NB4 (cell line): ENCODE measurements around the gene AKR7A2.
"Not testable (repeated sequence)": the region's sequence is repeated elsewhere in the genome, so short reads cannot be mapped to it uniquely, and the experiment has no call there.

Source experiments
- DNase-seq: peaks from one replicate; pipeline ENCODE4 v3.0.0; 2010; ENCODE audit warnings: low read depth
- H3K4me3 ChIP-seq: one replicate; pipeline ENCODE4 v1.5.1; 2011; ENCODE audit warnings: mild to moderate bottlenecking, low read depth, low read length, moderate library complexity
- MYC ChIP-seq: IDR thresholded peaks from 2 replicates; pipeline ENCODE4 v1.6.1; 2011; ENCODE audit warnings: low read depth, low read length
- POLR2A ChIP-seq: IDR thresholded peaks from 2 replicates; pipeline ENCODE4 v1.6.1; 2011; ENCODE audit warnings: mild to moderate bottlenecking; ENCODE audit not compliant: insufficient read length; ENCODE audit errors: extremely low read depth
- TF ChIP-seq, protein P1 (sequence below): IDR thresholded peaks from 2 replicates; pipeline ENCODE4 v1.6.1; 2011; ENCODE audit warnings: low read depth, low read length
- TF ChIP-seq, protein P2 (sequence below): IDR thresholded peaks from one replicate; pipeline ENCODE4 v1.5.1; 2012; ENCODE audit warnings: low read depth, low read length

AKR7A2 gene

GRCh38 chr1:19274636-19275035 is 37.3 kb downstream of the AKR7A2 start:
- no peak for DNase-seq
- no peak overlapping the region for H3K4me3 ChIP-seq
- TF ChIP-seq MYC (no peak), POLR2A (no peak)
- TF ChIP-seq, protein P1, sequence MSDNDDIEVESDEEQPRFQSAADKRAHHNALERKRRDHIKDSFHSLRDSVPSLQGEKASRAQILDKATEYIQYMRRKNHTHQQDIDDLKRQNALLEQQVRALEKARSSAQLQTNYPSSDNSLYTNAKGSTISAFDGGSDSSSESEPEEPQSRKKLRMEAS = no peak
- TF ChIP-seq, protein P2, sequence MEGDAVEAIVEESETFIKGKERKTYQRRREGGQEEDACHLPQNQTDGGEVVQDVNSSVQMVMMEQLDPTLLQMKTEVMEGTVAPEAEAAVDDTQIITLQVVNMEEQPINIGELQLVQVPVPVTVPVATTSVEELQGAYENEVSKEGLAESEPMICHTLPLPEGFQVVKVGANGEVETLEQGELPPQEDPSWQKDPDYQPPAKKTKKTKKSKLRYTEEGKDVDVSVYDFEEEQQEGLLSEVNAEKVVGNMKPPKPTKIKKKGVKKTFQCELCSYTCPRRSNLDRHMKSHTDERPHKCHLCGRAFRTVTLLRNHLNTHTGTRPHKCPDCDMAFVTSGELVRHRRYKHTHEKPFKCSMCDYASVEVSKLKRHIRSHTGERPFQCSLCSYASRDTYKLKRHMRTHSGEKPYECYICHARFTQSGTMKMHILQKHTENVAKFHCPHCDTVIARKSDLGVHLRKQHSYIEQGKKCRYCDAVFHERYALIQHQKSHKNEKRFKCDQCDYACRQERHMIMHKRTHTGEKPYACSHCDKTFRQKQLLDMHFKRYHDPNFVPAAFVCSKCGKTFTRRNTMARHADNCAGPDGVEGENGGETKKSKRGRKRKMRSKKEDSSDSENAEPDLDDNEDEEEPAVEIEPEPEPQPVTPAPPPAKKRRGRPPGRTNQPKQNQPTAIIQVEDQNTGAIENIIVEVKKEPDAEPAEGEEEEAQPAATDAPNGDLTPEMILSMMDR = no peak

DNA sequence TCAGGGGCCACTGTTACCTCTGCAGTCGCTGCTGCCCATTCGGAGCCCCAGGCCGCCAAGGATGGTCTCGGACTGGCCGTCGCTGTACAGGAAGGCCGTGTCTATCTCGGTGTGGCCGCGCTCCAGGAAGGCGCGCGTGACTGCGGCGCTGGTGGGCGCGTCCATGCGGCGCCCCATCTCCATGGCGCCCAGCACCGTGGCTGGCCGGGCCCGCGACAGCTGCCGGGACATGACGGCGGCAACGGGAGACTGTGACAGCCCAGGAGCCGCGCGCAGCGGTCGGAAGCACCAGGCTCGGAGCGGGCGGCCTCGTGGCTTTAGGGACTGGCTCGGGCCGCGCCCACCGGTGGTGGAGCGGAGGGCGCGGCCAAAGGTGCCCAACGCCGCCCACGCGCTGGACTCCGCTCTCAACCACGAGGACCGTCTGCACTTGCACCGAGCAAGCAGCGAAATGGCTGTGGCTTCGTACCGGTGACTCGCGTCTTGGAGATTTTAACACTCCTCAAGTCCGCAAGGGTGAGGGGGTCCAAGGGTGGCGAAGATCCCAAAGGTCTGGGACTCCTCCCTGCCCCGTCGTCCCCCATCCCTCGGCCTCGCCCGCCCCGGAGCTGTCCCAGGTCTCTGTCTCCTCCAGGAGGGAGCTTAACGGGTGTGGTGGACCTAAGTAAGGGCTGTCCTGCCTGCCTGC is 38.0 kb downstream of the AKR7A2 start:
- not testable (repeated sequence) for DNase-seq, H3K4me3 ChIP-seq

GRCh38 chr1:19273106-19273843 is 38.7 kb downstream of the AKR7A2 start:
- no peak overlapping the region for H3K4me3 ChIP-seq
- TF ChIP-seq, protein P2 = no peak
- TF ChIP-seq MYC = no peak
- no peak for TF ChIP-seq POLR2A
- TF ChIP-seq, protein P1 = no peak

DNA sequence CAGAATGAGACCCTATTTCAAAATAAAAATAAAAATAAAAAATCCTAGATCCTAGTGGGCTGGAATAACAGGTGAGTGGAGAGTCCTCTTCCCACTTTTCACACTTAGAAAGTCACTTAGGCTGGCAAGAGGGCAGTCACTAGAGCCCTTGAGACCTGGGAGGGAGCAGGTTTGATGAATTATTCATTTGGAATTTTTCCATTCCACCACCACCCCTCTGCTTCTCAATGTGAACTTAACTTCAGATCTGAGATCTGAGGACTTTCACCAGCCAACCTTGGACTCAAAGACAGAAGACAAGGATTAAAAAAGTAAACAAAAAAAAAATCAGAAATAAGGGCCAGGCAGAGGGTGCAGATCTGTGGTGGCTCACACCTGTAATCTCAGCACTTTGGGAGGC is 39.9 kb downstream of the AKR7A2 start:
- H3K4me3 ChIP-seq = no peak overlapping the region
- TF ChIP-seq POLR2A = no peak
- TF ChIP-seq MYC = no peak
- TF ChIP-seq, protein P1 = no peak
- TF ChIP-seq, protein P2 = no peak
- DNase-seq = no peak

More at GRCh38 chr1:19273106-19273843, 38.7 kb downstream of the AKR7A2 start:
- no peak for DNase-seq

DNA sequence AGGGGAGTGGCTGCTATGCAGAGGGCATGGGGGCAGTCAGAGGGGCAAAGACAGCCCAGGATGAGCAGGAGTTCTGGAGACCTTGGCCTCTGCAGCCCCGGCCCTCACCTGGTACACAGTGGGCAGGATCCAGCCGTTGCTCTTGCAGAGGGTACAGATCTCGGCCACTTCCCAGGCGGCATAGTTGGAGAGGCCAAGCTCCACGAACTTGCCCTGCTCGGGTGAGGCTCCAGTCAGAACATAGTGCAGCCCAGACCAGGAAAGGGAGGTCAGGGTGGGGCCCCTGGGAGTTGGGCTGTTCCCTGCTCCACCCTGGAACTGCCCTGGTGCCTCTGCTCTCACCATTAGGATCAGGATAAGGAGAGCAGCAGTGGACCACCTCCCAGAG is 41.6 kb downstream of the AKR7A2 start:
- DNase-seq, H3K4me3 ChIP-seq: not testable (repeated sequence)

DNA sequence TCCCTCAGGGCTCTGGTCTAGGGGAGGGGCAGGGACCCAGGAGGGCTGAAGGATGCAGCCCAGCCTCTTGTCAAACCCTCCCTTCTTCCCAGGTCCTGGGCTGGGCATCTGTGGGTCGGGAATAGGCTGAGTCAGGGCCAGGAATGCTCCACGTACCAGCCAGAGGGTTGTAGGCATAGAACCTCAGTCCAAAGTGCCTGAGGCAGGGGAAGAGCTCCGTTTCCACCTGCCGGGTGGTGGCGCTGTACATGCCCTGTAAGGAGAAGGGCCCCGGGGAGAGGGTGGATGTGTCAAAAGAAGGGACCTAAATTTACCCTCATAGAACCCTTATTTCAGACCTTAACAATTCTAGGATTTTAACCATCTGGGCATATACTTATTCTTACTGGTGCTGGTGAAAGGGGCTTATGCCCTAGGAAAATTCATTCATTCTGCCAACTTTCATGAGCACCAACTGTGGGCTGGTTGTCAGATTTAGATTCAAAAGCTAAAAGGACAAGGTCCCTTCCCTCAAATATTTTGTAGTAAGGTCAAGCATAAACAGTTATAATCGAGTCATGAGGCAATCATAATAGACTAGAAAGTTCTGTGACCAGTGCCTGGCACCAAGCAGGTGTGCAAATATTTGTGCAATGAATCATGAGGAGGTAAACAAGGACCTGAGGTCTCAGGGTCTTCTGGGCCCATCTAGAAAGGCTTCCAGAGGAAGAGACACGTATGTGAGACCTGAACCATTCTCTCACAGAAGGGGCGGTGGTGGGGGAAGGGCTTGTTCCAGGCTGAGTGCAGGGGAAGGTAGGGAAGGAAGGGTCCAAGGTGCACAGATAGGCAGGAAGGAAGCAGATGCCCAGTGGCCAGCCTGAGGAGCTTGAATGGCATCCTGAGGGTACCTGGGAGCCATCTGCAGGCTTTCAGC is 42.3 kb downstream of the AKR7A2 start:
- not testable (repeated sequence) for H3K4me3 ChIP-seq, DNase-seq

DNA sequence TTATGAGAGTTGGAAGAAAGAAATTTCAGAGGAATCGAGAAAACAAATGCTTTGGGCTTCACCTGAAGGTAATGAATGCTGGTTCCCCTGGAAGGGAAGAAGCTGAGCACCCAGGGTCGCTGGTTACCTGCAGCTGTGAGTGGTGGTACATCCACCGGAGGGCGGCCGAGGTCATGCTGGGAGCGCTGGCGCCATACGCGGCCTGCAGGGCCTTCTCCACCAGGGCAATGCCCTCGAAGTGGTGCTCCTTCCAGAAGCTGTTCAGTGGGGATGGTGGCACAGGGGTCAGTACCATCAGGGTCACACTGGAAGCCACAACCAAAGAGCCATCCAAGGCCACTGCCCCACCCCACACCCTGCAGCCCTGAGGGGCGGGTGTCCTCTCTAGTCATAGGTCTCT is 43.5 kb downstream of the AKR7A2 start:
- DNase-seq = no peak
- TF ChIP-seq MYC = no peak
- TF ChIP-seq, protein P1 = no peak
- no peak for TF ChIP-seq POLR2A
- TF ChIP-seq, protein P2 = no peak
- H3K4me3 ChIP-seq = no peak overlapping the region
